Measurements from ENCODE around the gene CYTL1. TPM values are rescaled to one million over a fixed set of nuclear protein-coding genes. Genes with fewer than 3 reads are reported as not detected.

CYTL1 gene
- total and polyA plus RNA-seq, 10 donors: 0.22 to 1.4 (median 1.1) TPM; not detected in 3

- peak in 2 of 3 donors; percentile 10 to 54 for TF ChIP-seq POLR2AphosphoS5 (IDR thresholded peaks at IDR 0.05)
- TF ChIP-seq POLR2A (IDR thresholded peaks at IDR 0.05): no peak
- Histone ChIP-seq H3K4me1 (peaks cover 0 to 30% (median 14%) of the 10 kb centered on the region in 6 donors), H3K27me3 (replicated peaks in 1 of 7) (peaks cover 0 to 44% (median 0%) of the 10 kb centered on the region in 7 donors), H3K4me3 (no peak overlapping the region), H3K36me3 (no peaks in the 10 kb centered on the region), H3K9me3 (peaks cover 0 to 7% (median 0%) of the 10 kb centered on the region in 8 donors), H3K27ac (peak overlapping the region in 3 of 8 donors; percentile 15 to 54 (median 27))
- intact Hi-C loops (cut with DNase I; ENCODE audit: low total_unique reads): no loop called here
- 8 to 30% (median 9%) methylated on average over 3 of the region's 3 CpGs for WGBS, 5 donors
- no peak for DNase-seq
These were observed 25.8 kb upstream of the CYTL1 start for GRCh38 chr4:5045097-5045496.

GRCh38 chr4:5044341-5044740 lies 25.1 kb upstream of the CYTL1 start:
- H3K36me3 ChIP-seq: no peaks in the 10 kb centered on the region
- 12 to 31% (median 18%) methylated on average over 3 of the region's 3 CpGs for WGBS, 5 donors
- peaks cover 0 to 37% (median 0%) of the 10 kb centered on the region in 7 donors for H3K27me3 ChIP-seq (replicated peaks in 1 of 7)
- H3K27ac ChIP-seq: peak overlapping the region in 2 of 8 donors; percentile 27 to 54
- no peak overlapping the region for H3K4me3 ChIP-seq
- peaks cover 0 to 27% (median 14%) of the 10 kb centered on the region in 6 donors for H3K4me1 ChIP-seq
- intact Hi-C loops (cut with DNase I; ENCODE audit: low total_unique reads): no loop called here
- no peak for DNase-seq
- peaks cover 0 to 7% (median 0%) of the 10 kb centered on the region in 8 donors for H3K9me3 ChIP-seq
- no peak for TF ChIP-seq POLR2AphosphoS5 (IDR thresholded peaks at IDR 0.05)
- TF ChIP-seq POLR2A (IDR thresholded peaks at IDR 0.05): no peak

GRCh38 chr4:5043579-5043978 lies 24.3 kb upstream of the CYTL1 start:
- intact Hi-C loops (cut with DNase I; ENCODE audit: low total_unique reads): no loop called here
- no peak for TF ChIP-seq POLR2AphosphoS5 (IDR thresholded peaks at IDR 0.05)
- no peak for TF ChIP-seq CTCF (IDR thresholded peaks at IDR 0.05 in 8 of 11, conservative IDR thresholded peaks at IDR 0.05 in 3 of 11)
- TF ChIP-seq POLR2A (IDR thresholded peaks at IDR 0.05): no peak
- Histone ChIP-seq H3K27me3 (replicated peaks in 1 of 7) (peaks cover 0 to 30% (median 0%) of the 10 kb centered on the region in 7 donors), H3K36me3 (no peaks in the 10 kb centered on the region), H3K4me3 (no peak overlapping the region), H3K9me3 (peaks cover 0 to 7% (median 0%) of the 10 kb centered on the region in 8 donors), H3K27ac (no peak overlapping the region), H3K4me1 (peaks cover 0 to 27% (median 14%) of the 10 kb centered on the region in 6 donors)
- no peak for DNase-seq
- 43 to 61% (median 51%) methylated on average over 5 to 6 of the region's 6 CpGs for WGBS, 5 donors

- peaks cover 0 to 45% (median 18%) of the 10 kb centered on the region in 6 donors for H3K4me1 ChIP-seq
- no peaks in the 10 kb centered on the region for H3K36me3 ChIP-seq
- H3K9me3 ChIP-seq: peaks cover 0 to 7% (median 0%) of the 10 kb centered on the region in 8 donors
- intact Hi-C loops (cut with DNase I; ENCODE audit: low total_unique reads): no loop called here
- H3K27me3 ChIP-seq (replicated peaks in 1 of 7): peaks cover 0 to 20% (median 0%) of the 10 kb centered on the region in 7 donors
- 91 to 96% (median 93%) methylated on average over 7 of the region's 7 CpGs for WGBS, 5 donors
- DNase-seq: no peak
- TF ChIP-seq CTCF (IDR thresholded peaks at IDR 0.05 in 8 of 11, conservative IDR thresholded peaks at IDR 0.05 in 3 of 11) (no peak), POLR2A (IDR thresholded peaks at IDR 0.05) (no peak), POLR2AphosphoS5 (IDR thresholded peaks at IDR 0.05) (no peak)
- no peak overlapping the region for H3K4me3 ChIP-seq
- H3K27ac ChIP-seq: no peak overlapping the region
These were observed 22.4 kb upstream of the CYTL1 start for GRCh38 chr4:5041699-5042098.

GRCh38 chr4:5040856-5041620 lies 21.8 kb upstream of the CYTL1 start:
- peaks cover 0 to 48% (median 18%) of the 10 kb centered on the region in 6 donors for H3K4me1 ChIP-seq
- no peak overlapping the region for H3K4me3 ChIP-seq
- intact Hi-C loops (cut with DNase I; ENCODE audit: low total_unique reads): no loop called here
- peaks cover 0 to 20% (median 0%) of the 10 kb centered on the region in 7 donors for H3K27me3 ChIP-seq (replicated peaks in 1 of 7)
- 71 to 83% (median 78%) methylated on average over 9 of the region's 9 CpGs for WGBS, 5 donors
- no peak for TF ChIP-seq POLR2AphosphoS5 (IDR thresholded peaks at IDR 0.05)
- no peak for TF ChIP-seq CTCF (IDR thresholded peaks at IDR 0.05 in 8 of 11, conservative IDR thresholded peaks at IDR 0.05 in 3 of 11)
- TF ChIP-seq POLR2A (IDR thresholded peaks at IDR 0.05): no peak
- H3K36me3 ChIP-seq: no peaks in the 10 kb centered on the region
- H3K9me3 ChIP-seq: peaks cover 0 to 3% (median 0%) of the 10 kb centered on the region in 8 donors
- no peak for DNase-seq
- no peak overlapping the region for H3K27ac ChIP-seq
